Measurements from ENCODE around the gene ARL8A. TPM values are rescaled to one million over a fixed set of nuclear protein-coding genes. Genes with fewer than 3 reads are reported as not detected.

Gene ARL8A
- polyA plus RNA-seq, 1 donor (not counting 4 experiments of a cell fraction or from before 2014, with no cell fraction given): 58.6 TPM

- H3K36me3 ChIP-seq (ENCODE audit: control insufficient read depth in 2 of 2, extremely low read depth in 1 of 2, insufficient read depth in 2 of 2, low read length in 2 of 2): no peaks in the 10 kb centered on the region
- H3K9me1 ChIP-seq (ENCODE audit: control insufficient read depth, extremely low read depth, insufficient read depth, low read length): no peaks in the 10 kb centered on the region
- no peak overlapping the region for H3K4me2 ChIP-seq (ENCODE audit: control insufficient read depth, extremely low read depth, insufficient read depth, low read depth, low read length)
- no peak overlapping the region for H3K4me3 ChIP-seq (ENCODE audit: control insufficient read depth in 2 of 3, extremely low read depth in 1 of 3, insufficient read depth in 2 of 3, low read depth in 1 of 3, low read length in 3 of 3)
- H3K79me2 ChIP-seq (ENCODE audit: control insufficient read depth, insufficient read depth, low read length): no peaks in the 10 kb centered on the region
- no peak overlapping the region for H2AFZ ChIP-seq (ENCODE audit: control insufficient read depth, low read length)
- dilution Hi-C loops (cut with MboI; ENCODE audit: extremely low pct_ligation_motif_present, low sequenced_read_pairs): no loop called here
- no peaks in the 10 kb centered on the region for H3K27me3 ChIP-seq (ENCODE audit: control insufficient read depth, extremely low read depth, insufficient read depth, low read length)
- no peak for DNase-seq (ENCODE audit: low read depth, low spot score)
- no peak overlapping the region for H3K9ac ChIP-seq (ENCODE audit: control insufficient read depth, extremely low read depth, insufficient read depth, low read length)
- no peaks in the 10 kb centered on the region for H3K9me3 ChIP-seq (ENCODE audit: control insufficient read depth, low read depth, low read length)
- no peak overlapping the region for H3K27ac ChIP-seq (ENCODE audit: control insufficient read depth, insufficient read depth, low read length)
- H3K4me1 ChIP-seq (ENCODE audit: control insufficient read depth, extremely low read depth, insufficient read depth, low read length): no peaks in the 10 kb centered on the region
- no peaks in the 10 kb centered on the region for H4K20me1 ChIP-seq (ENCODE audit: control insufficient read depth, extremely low read depth, insufficient read depth, low read length)
- FAIRE-seq: no peak
- TF ChIP-seq CTCF (optimal IDR thresholded peaks at IDR 0.05 in 1 of 3, IDR thresholded peaks at IDR 0.05 in 1 of 3, conservative IDR thresholded peaks at IDR 0.05 in 1 of 3; ENCODE audit: extremely low read depth in 1 of 3, insufficient read depth in 2 of 3, low read length in 3 of 3) (no peak), EZH2 (IDR thresholded peaks at IDR 0.05; ENCODE audit: low read length) (no peak)
These were observed 26.6 kb downstream of the ARL8A start for GRCh38 chr1:202117898-202118371.

- TF ChIP-seq CTCF (optimal IDR thresholded peaks at IDR 0.05 in 1 of 3, IDR thresholded peaks at IDR 0.05 in 1 of 3, conservative IDR thresholded peaks at IDR 0.05 in 1 of 3; ENCODE audit: extremely low read depth in 1 of 3, insufficient read depth in 2 of 3, low read length in 3 of 3) (no peak), EZH2 (IDR thresholded peaks at IDR 0.05; ENCODE audit: low read length) (no peak)
- FAIRE-seq (no peak), DNase-seq (ENCODE audit: low read depth, low spot score) (no peak)
- H3K27ac ChIP-seq (ENCODE audit: control insufficient read depth, insufficient read depth, low read length): no peak overlapping the region
- dilution Hi-C loops (cut with MboI; ENCODE audit: extremely low pct_ligation_motif_present, low sequenced_read_pairs): no loop called here
- peaks cover 4% of the 10 kb centered on the region for H3K4me1 ChIP-seq (ENCODE audit: control insufficient read depth, extremely low read depth, insufficient read depth, low read length)
- H4K20me1 ChIP-seq (ENCODE audit: control insufficient read depth, extremely low read depth, insufficient read depth, low read length): no peaks in the 10 kb centered on the region
- no peaks in the 10 kb centered on the region for H3K9me3 ChIP-seq (ENCODE audit: control insufficient read depth, low read depth, low read length)
- no peaks in the 10 kb centered on the region for H3K79me2 ChIP-seq (ENCODE audit: control insufficient read depth, insufficient read depth, low read length)
- no peak overlapping the region for H3K4me3 ChIP-seq (ENCODE audit: control insufficient read depth in 2 of 3, extremely low read depth in 1 of 3, insufficient read depth in 2 of 3, low read depth in 1 of 3, low read length in 3 of 3)
- no peak overlapping the region for H3K4me2 ChIP-seq (ENCODE audit: control insufficient read depth, extremely low read depth, insufficient read depth, low read depth, low read length)
- H3K27me3 ChIP-seq (ENCODE audit: control insufficient read depth, extremely low read depth, insufficient read depth, low read length): no peaks in the 10 kb centered on the region
- H3K36me3 ChIP-seq (ENCODE audit: control insufficient read depth in 2 of 2, extremely low read depth in 1 of 2, insufficient read depth in 2 of 2, low read length in 2 of 2): no peaks in the 10 kb centered on the region
- H3K9me1 ChIP-seq (ENCODE audit: control insufficient read depth, extremely low read depth, insufficient read depth, low read length): no peaks in the 10 kb centered on the region
- H3K9ac ChIP-seq (ENCODE audit: control insufficient read depth, extremely low read depth, insufficient read depth, low read length): no peak overlapping the region
- no peak overlapping the region for H2AFZ ChIP-seq (ENCODE audit: control insufficient read depth, low read length)
These were observed 28.2 kb downstream of the ARL8A start for GRCh38 chr1:202116287-202116686.
